ENCODE data around the gene PYDC2.
A peak's percentile ranks its signal among the peaks of the same experiment; 100 is the strongest.
"Not testable (repeated sequence)": the region's sequence is repeated elsewhere in the genome, so short reads cannot be mapped to it uniquely, and the experiment has no call there.

PYDC2 gene

GRCh38 chr3:191470545-191470944, 9.6 kb downstream of the PYDC2 start:
- H3K36me3 Mint-ChIP-seq (ENCODE audit: low read depth) = no peaks in the 10 kb centered on the region
- H3K27ac Mint-ChIP-seq = peak overlapping the region in 2 of 3 experiments; percentile 5 to 62
- no peaks in the 10 kb centered on the region for H3K9me3 Mint-ChIP-seq
- no peak overlapping the region for H3K4me3 Mint-ChIP-seq
- H3K27me3 Mint-ChIP-seq (ENCODE audit: low read depth) = no peaks in the 10 kb centered on the region
- TF ChIP-seq CTCF (IDR thresholded peaks at IDR 0.05; ENCODE audit: unreplicated experiment in 3 of 3) = no peak
- peaks cover 12% of the 10 kb centered on the region for H3K4me1 Mint-ChIP-seq

GRCh38 chr3:191473661-191474198, 12.8 kb downstream of the PYDC2 start:
- Mint-ChIP-seq H3K27ac (no peak overlapping the region), H3K36me3 (ENCODE audit: low read depth) (no peaks in the 10 kb centered on the region), H3K4me1 (peaks cover 12% of the 10 kb centered on the region)

GRCh38 chr3:191476066-191476772, 15.3 kb downstream of the PYDC2 start:
- Mint-ChIP-seq H3K27me3 (ENCODE audit: low read depth) (no peaks in the 10 kb centered on the region), H3K4me3 (no peak overlapping the region), H3K9me3 (no peaks in the 10 kb centered on the region), H3K27ac (no peak overlapping the region), H3K36me3 (ENCODE audit: low read depth) (no peaks in the 10 kb centered on the region), H3K4me1 (no peaks in the 10 kb centered on the region)
- TF ChIP-seq CTCF (IDR thresholded peaks at IDR 0.05; ENCODE audit: unreplicated experiment in 3 of 3) = no peak

More at GRCh38 chr3:191473661-191474198, 12.8 kb downstream of the PYDC2 start:
- no peak for TF ChIP-seq CTCF (IDR thresholded peaks at IDR 0.05; ENCODE audit: unreplicated experiment in 3 of 3)
- Mint-ChIP-seq H3K4me3 (no peak overlapping the region), H3K9me3 (no peaks in the 10 kb centered on the region), H3K27me3 (ENCODE audit: low read depth) (no peaks in the 10 kb centered on the region)

- not testable (repeated sequence) for H3K4me1 Mint-ChIP-seq; H3K27me3 Mint-ChIP-seq (ENCODE audit: low read depth); H3K36me3 Mint-ChIP-seq (ENCODE audit: low read depth); H3K9me3 Mint-ChIP-seq; H3K27ac Mint-ChIP-seq; H3K4me3 Mint-ChIP-seq
These were observed 23.0 kb downstream of the PYDC2 start for GRCh38 chr3:191483994-191484393.

- Mint-ChIP-seq H3K9me3 (peaks cover 8% of the 10 kb centered on the region), H3K27ac (no peak overlapping the region), H3K36me3 (ENCODE audit: low read depth) (no peaks in the 10 kb centered on the region), H3K4me1 (no peaks in the 10 kb centered on the region), H3K27me3 (ENCODE audit: low read depth) (no peaks in the 10 kb centered on the region), H3K4me3 (no peak overlapping the region)
- no peak for TF ChIP-seq CTCF (IDR thresholded peaks at IDR 0.05; ENCODE audit: unreplicated experiment in 3 of 3)
These were observed 23.5 kb downstream of the PYDC2 start for GRCh38 chr3:191484461-191484860.

- no peaks in the 10 kb centered on the region for H3K36me3 Mint-ChIP-seq (ENCODE audit: low read depth)
These were observed 31.6 kb downstream of the PYDC2 start for GRCh38 chr3:191492601-191493000.

More at GRCh38 chr3:191492601-191493000, 31.6 kb downstream of the PYDC2 start:
- Mint-ChIP-seq H3K27ac (no peak overlapping the region), H3K27me3 (ENCODE audit: low read depth) (no peaks in the 10 kb centered on the region), H3K9me3 (peaks cover 2% of the 10 kb centered on the region), H3K4me1 (no peaks in the 10 kb centered on the region), H3K4me3 (no peak overlapping the region)
- no peak for TF ChIP-seq CTCF (IDR thresholded peaks at IDR 0.05; ENCODE audit: unreplicated experiment in 3 of 3)
